H1 (cell line): ENCODE data around the gene MRPL34.

Source experiments
- CHD1 ChIP-seq: IDR thresholded peaks from 2 replicates; pipeline ENCODE4 v1.6.1; 2012; ENCODE audit warnings: low read depth, low read length, improper control_type of control experiment
- CREB1 ChIP-seq: IDR thresholded peaks from 2 replicates; pipeline ENCODE4 v1.6.1; 2012; ENCODE audit warnings: inconsistent platforms
- CTCF ChIP-seq, 3 experiments: IDR thresholded peaks; 1 replicate in 2 of 3; 2 replicates in 1 of 3; pipeline versions ENCODE4 v1.5.1 to v1.6.1; 2011; ENCODE audit warnings: low read length in 3 of 3, mild to moderate bottlenecking in 3 of 3, inconsistent platforms in 2 of 3, low read depth in 1 of 3, moderate library complexity in 1 of 3; ENCODE audit not compliant: insufficient read depth in 1 of 3; ENCODE audit errors: control extremely low read depth in 1 of 3
- EGR1 ChIP-seq: IDR thresholded peaks from 2 replicates; pipeline ENCODE4 v1.6.1; 2011; ENCODE audit warnings: low read depth, low read length, borderline replicate concordance
- JUND ChIP-seq: IDR thresholded peaks from 2 replicates; pipeline ENCODE4 v1.6.1; 2011; ENCODE audit warnings: mild to moderate bottlenecking, improper control_type of control experiment, low read length
- POLR2A ChIP-seq, 2 experiments: IDR thresholded peaks; 1 replicate in 1 of 2; 2 replicates in 1 of 2; pipeline ENCODE4 v1.6.1; 2011; ENCODE audit warnings: low read depth in 2 of 2, low read length in 2 of 2, mild to moderate bottlenecking in 2 of 2; ENCODE audit errors: control extremely low read depth in 1 of 2
- POLR2AphosphoS5 ChIP-seq: IDR thresholded peaks from 2 replicates; pipeline ENCODE4 v1.6.1; 2011; ENCODE audit warnings: low read depth, low read length
- RAD21 ChIP-seq, 2 experiments: IDR thresholded peaks in 1 of 2; conservative IDR thresholded peaks in 1 of 2; 2 replicates each; pipeline ENCODE4 v1.6.1; 2011; ENCODE audit warnings: low read depth in 2 of 2, low read length in 2 of 2, improper control_type of control experiment in 1 of 2, inconsistent platforms in 1 of 2, mild to moderate bottlenecking in 1 of 2, moderate library complexity in 1 of 2
- RXRA ChIP-seq: IDR thresholded peaks from 2 replicates; pipeline ENCODE4 v1.6.1; 2011; ENCODE audit warnings: low read depth, mild to moderate bottlenecking, low read length, moderate library complexity; ENCODE audit not compliant: insufficient read depth
- SP1 ChIP-seq: IDR thresholded peaks from 2 replicates; pipeline ENCODE4 v1.6.1; 2011; ENCODE audit warnings: low read depth, low read length
- TAF1 ChIP-seq: IDR thresholded peaks from 2 replicates; pipeline ENCODE4 v1.6.1; 2011; ENCODE audit warnings: mild to moderate bottlenecking, low read depth, low read length
- TEAD4 ChIP-seq: IDR thresholded peaks from 2 replicates; pipeline ENCODE4 v1.6.1; 2012; ENCODE audit warnings: low read depth, low read length, inconsistent platforms, mixed read lengths

- no peak for TF ChIP-seq POLR2AphosphoS5
- no peak for TF ChIP-seq SP1
- no peak for TF ChIP-seq POLR2A (IDR thresholded peaks at IDR 0.05; ENCODE audit: control extremely low read depth in 1 of 2, low read depth in 2 of 2, low read length in 2 of 2)
- no peak for TF ChIP-seq CTCF (IDR thresholded peaks at IDR 0.05; ENCODE audit: control extremely low read depth in 1 of 3, insufficient read depth in 1 of 3, low read depth in 1 of 3, low read length in 3 of 3)
- no peak for TF ChIP-seq RXRA
- no peak for TF ChIP-seq EGR1
- no peak for TF ChIP-seq CHD1
- no peak for TF ChIP-seq CREB1
- no peak for TF ChIP-seq TAF1
- TF ChIP-seq JUND, result no peak
- no peak for TF ChIP-seq RAD21 (IDR thresholded peaks at IDR 0.05 in 1 of 2, conservative IDR thresholded peaks at IDR 0.05 in 1 of 2; ENCODE audit: low read depth in 2 of 2, low read length in 2 of 2)
- TF ChIP-seq TEAD4, result no peak
Measured at GRCh38 chr19:17263712-17264640, 41.7 kb upstream of the MRPL34 start.
